Suprapubic skin (tissue), 3 donors: ENCODE results near the gene MYO16.

ENCODE experiments used
- POLR2AphosphoS5 ChIP-seq, 3 donors: sonication (generic); formaldehyde crosslinking; IDR thresholded peaks; one replicate each; pipeline ENCODE4 v1.6.1; 2017; ENCODE audit warnings: antibody characterized with exemption in 3 of 3
- TF ChIP-seq, protein P1 (sequence below), 2 donors: fragments of 200-600 bp in 1 of 2; fragments of 450-650 bp in 1 of 2; sonication (generic) in 1 of 2; IDR thresholded peaks; one replicate each; pipeline ENCODE4 v1.5.1; 2016 to 2019; ENCODE audit warnings: antibody characterized with exemption in 2 of 2, mild to moderate bottlenecking in 1 of 2, moderate library complexity in 1 of 2

DNA sequence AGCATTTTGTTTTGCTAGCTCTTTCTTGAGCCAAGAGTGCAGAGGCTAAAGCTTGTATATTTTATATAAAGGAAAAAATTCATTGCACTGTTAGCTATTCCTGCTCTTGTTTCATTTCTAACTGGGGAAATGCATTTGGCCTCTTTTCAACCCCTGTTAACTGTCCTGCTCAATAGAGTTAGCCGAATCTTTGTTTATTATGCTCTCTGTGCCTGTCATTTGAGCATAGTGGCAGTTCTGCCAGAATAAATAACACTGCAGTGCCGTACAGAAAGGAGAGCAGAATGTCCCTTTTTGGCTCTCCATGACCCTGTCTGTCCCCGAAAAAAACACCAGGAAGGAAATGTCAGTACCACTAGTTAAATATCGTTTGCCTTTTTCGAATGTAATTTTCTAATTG is 350.8 kb downstream of the MYO16 start:
- TF ChIP-seq POLR2AphosphoS5 (IDR thresholded peaks at IDR 0.05) = no peak
- TF ChIP-seq, protein P1, sequence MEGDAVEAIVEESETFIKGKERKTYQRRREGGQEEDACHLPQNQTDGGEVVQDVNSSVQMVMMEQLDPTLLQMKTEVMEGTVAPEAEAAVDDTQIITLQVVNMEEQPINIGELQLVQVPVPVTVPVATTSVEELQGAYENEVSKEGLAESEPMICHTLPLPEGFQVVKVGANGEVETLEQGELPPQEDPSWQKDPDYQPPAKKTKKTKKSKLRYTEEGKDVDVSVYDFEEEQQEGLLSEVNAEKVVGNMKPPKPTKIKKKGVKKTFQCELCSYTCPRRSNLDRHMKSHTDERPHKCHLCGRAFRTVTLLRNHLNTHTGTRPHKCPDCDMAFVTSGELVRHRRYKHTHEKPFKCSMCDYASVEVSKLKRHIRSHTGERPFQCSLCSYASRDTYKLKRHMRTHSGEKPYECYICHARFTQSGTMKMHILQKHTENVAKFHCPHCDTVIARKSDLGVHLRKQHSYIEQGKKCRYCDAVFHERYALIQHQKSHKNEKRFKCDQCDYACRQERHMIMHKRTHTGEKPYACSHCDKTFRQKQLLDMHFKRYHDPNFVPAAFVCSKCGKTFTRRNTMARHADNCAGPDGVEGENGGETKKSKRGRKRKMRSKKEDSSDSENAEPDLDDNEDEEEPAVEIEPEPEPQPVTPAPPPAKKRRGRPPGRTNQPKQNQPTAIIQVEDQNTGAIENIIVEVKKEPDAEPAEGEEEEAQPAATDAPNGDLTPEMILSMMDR (IDR thresholded peaks at IDR 0.05) = no peak
